GM15510 (cell line): ENCODE measurements around the gene RET.
A peak's percentile ranks its signal among the peaks of the same experiment; 100 is the strongest.

Experiments used
- POLR2A ChIP-seq: IDR thresholded peaks from 3 replicates; pipeline ENCODE4 v1.6.1; 2011; ENCODE audit warnings: borderline replicate concordance; ENCODE audit not compliant: insufficient read length; ENCODE audit errors: extremely low read depth

The RET gene

DNA sequence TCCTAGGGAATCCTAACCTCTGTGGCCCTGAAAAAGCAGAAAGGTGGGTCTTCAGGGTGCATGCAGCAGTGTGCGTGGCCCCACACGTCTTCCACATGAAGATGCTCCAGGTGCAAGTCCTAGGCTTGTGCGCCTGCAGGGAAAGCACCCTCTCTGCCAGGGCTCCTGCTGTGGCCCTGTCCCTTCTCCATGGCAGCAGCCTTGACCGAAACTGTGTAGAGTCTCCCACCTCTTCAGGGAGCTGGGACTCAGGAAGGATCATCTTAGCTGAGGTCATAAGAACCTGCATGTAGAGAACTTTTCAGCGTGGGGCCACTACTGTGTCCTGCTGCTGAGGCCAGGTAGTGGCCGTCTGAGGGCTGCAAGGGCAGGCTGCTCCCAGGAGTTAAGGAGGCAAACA is 55.0 kb downstream of the RET start:
- TF ChIP-seq POLR2A, result no peak

DNA sequence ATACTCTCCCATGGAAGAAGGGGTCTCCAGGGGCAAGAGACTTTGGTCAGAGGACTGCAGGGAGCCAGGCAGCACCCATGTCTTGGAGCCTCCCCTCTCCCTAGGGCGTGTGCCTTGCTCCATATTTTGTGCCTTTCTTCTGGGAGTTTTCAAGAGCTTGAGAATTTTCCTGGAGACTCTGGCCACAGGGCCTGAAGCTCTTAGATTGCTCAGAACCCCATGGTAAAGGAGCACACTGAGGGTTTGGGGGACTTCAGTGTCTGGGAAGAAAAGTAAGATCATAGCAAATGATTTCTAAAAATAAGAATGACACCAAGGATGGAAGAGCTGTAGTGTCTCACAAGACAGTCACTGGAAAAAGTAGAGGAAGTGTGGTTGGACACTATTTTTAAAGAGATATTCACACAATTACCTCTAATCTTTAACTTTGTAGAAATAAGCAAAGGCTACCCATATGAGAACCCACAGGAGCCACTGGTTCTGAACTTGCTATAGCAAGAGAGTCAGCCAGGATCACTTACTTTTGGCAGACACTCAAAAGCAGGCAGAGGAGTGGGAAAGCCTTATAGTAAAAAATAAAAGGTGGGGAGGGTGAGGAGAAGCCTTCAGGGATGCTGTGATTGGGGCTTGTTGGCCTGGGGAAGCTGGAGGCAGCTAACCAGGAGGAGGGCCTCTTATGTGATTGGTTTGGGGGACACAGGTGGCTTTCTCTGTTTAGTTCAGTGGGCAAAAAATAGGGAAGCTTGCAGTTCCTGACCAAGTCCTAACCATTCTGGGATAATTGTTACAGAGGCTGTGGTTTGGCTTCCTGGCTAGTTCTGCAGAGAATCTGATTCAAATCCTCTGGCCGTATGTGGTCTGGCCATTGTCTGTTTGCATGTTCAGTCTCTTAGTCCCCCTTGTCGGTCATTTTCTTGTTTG is 56.3 kb downstream of the RET start:
- no peak for TF ChIP-seq POLR2A

DNA sequence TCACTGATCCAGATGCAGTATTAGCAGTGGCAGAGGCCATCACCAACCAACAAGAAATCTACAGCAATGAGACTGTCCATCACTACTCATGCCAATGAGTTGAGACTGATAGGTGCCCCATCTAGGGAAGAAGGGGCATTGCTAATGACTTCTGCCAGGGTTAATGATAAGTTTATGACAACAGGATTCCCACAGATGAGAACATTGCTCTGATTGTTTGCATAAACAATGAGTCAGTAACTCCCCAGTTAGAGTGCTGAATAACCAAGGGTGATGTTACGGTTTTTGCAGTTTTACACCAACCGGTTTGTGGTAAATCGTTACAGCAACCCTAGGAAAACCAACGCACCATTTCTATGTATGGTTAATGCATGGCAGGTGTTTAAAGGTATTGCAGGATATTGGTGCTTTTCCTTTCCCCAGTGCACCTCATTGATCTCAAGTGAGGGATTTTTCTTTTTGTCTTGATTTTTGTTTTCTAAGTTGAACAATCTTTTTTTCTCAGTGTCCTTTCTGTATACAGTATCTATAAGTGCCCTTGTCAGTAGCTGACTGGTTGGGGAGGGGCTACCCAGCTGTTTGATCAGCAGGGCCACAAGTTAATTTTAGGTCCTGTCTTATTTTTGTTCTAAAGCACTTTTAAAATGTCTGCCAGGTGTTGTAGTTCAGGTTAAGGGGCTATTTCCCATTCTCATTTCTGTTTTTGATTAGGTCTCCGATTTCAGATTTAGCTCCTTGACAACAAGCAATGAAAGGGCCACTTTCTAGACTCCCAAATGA is 57.4 kb downstream of the RET start:
- no peak for TF ChIP-seq POLR2A

DNA sequence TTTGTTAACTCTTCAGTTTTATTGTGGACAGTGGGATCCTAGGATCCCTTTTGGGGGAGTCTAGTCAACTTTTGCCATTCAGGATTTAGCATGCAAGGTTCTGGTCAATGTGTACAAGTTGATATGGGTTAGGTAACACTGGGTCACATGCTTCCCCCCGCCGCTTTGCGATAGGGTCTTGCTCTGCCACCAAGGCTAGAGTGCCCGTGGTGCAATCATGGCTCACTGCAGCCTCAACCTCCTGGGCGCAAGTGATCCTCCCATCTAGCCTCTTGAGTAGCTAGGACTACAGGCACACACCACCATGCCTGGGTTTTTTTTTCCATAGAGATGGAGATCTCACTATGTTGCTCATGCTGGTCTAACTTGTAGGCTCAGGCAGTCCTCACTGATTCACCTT is 58.2 kb downstream of the RET start:
- TF ChIP-seq POLR2A, result no peak

DNA sequence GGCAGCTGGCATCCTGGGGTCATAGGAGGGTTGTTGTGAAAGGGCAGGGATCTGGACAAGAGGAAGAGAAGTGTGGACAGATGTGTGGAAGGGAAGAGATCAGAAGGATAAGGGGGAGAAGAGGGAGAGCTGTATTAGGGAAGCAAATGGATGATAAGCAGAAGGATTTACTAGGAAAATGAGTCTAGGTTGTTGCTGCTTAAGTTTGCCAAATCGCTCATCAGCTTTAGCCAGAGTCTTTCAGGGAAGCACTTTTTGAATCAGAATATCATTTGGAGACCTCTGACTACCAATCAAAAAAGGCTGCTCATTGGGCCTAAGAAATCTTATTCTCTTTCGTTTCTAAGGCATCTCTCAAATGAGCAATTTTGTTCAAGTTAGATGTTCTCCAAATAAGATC is 58.8 kb downstream of the RET start:
- no peak for TF ChIP-seq POLR2A

DNA sequence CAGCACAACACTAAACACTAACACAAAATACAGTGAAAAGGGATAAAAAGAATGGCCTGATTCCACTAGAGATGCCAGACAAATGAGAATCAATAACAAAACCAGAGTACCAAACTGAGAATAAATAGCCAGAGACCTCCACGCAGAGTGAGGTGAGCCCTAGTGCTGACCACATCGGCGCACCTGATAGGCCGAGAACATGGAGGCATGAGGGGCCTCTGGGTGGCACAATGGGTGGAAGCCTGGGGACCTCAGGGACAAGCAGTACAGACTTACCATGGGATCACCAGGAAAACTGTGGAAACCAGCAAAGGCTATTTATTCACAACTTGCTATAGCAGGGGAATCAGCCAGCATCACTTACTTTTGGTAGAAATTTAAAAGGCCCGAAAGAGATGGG is 59.6 kb downstream of the RET start:
- no peak for TF ChIP-seq POLR2A

DNA sequence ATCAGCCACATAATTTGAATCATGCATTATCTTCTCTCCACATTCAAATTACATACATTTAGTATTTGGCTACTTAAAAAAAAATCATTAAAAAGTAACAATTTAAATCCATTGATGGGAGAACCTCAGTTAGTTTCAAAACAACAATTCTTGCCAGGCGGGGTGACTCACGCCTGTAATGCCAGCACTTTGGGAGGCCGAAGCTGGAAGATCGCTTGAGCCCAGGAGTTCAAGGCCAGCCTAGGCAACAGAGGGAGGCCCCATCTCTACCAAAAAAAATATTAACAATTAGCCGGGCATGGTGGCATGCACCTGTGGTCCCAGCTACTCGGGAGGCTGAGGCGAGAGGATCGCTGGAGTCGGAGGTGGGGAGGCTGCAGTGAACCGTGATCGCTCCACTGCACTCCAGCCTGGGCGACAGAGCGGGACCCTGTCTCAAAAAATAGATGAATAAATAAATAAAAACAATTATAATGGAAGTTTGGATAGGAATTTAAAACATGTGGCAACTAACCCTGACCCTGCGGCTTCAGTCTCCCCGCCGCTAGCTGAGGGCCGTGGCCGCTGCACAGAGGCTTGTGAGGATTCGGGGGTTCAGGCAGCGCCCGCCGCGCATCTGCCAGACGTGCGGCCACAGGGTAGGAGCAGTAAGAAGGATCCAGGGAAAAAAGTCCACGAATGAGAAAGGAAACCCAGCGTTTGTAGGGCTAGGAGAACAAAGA is 60.3 kb downstream of the RET start:
- no peak for TF ChIP-seq POLR2A

DNA sequence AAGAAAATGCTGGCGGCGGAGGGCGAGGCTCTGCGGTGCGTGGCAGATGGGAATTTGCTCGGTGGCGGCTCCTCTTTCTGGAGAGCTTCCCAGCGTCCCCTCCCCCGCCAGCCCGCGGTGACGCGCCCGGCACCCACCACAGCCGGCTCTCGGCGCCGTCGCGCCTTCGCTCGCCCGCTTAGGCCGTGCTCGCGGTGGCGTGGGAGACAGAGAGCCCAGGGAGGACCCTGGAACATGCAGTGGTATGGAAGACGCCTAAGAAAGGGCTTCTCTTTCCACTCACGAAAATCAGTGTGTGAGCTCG is 60.8 kb downstream of the RET start:
- TF ChIP-seq POLR2A, result no peak

DNA sequence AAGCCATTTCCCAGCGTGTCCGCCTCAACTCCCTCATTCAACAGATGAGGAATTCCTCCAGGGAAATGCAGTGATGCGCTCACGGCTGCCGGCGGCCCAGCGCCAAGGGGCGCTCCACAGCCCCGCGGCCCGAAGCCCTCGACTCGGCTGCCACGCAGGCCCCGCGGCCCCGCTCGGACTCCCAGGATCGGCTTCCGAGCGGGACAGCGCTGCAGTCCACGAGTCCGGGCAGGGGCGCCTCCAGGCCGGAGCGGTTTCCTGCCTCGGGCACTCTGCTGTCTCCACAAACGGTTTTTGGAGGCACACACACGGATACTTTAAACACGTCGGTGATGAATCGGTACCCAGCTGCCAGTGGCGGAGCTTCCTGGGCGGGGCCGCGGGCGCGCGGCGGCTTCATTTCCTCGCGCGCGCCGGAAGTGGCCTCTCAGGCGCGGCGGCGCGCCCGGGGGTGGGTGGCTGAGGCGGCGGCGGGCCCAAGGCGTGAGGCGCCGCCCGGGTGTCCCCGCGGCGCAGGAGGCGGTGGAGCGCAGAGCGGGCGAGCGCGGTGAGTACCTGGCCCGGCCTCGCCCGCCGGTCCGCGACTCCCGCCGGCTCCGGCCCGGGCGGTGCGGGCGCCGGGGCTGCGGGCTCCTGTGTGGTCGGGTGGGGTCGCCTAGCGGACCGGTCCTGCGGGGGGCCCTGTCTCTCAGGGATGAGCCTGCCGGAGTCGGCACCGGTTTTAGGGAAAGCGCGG is 61.3 kb downstream of the RET start, which contains the start of gene CSGALNACT2:
TSS of gene CSGALNACT2 (plus strand) at position 425 of the 736 bp plus-strand sequence. CDS start 16,705 bp downstream, outside the sequence.
- peak; percentile 95 for TF ChIP-seq POLR2A

DNA sequence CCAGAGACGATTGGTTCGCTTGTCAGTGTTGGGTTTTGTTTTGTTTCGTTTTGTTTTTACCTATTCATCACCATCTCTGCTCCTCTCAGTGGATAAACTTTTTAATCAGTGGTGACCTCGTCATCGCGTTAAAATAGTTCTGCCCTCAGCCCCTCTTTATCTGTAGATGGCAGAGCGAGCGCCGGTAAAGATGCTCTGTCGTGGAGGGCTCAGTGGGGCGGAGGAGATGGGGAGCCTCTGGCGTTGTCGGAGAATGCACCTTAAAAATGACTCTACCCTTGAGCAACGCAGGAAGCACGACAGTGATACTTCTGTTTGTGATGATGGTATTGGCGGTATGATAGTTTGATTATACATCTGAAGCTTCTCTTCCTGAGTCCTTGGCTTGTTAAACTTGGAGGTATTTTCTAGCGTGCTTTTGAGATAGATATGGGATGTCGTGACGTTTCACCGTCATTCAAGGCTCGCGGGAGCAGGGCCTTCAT is 61.9 kb downstream of the RET start:
- no peak for TF ChIP-seq POLR2A

DNA sequence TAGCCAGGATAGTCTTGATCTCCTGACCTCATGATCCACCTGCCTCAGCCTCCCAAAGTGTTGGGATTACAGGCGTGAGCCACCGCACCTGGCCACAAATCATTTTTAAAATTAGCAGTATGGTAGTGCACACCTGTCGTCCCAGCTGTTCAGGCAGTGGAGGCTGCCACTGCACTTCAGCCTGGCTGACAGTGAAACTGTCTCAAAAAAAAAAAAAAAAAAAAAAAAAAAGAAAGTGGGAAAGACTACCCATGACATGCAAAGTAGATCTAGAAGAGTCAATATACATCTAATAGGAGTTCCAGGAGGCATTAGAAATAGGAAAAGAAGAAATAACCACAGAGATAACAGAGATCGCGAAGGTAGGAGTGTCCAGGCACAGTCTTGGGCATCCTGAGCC is 64.6 kb downstream of the RET start:
- TF ChIP-seq POLR2A, result no peak

DNA sequence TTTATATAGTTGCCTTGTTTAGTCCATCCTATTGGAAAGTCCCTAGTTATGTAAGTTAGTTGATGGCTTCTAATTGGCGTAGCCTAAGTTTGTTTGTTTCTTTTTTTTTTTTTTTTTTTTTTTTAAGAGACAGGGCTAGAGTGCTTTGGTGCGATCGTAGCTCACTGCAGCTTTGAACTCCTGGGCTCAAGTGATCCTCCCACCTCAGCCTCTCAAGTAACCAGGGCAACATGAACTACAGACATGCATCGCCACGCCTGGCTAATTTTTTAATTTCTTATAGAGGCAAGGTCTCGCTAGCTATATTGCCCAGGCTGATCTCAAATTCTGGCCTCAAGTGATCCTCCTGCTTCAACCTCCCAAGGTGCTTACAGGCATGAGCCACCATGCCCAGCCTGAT is 68.4 kb downstream of the RET start:
- TF ChIP-seq POLR2A, result no peak

DNA sequence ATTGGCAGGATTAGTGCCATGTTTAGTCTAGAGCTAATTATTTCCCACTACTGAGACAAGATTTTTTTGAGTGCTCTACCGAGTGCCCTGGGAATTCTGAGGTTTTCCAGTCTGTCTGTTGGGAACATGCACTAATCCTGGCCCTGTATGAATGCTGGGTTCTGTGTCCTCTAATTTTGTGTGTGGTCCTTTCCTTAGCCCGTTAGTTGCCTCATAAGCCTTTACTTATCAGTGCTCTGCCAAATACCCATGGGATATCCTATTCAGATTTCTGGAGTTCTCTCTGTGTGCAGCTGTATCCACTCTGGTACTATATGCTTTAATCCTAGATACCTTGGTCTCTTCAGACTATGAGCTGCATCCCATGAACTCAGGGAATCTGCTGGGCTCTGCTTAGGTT is 74.5 kb downstream of the RET start:
- no peak for TF ChIP-seq POLR2A

DNA sequence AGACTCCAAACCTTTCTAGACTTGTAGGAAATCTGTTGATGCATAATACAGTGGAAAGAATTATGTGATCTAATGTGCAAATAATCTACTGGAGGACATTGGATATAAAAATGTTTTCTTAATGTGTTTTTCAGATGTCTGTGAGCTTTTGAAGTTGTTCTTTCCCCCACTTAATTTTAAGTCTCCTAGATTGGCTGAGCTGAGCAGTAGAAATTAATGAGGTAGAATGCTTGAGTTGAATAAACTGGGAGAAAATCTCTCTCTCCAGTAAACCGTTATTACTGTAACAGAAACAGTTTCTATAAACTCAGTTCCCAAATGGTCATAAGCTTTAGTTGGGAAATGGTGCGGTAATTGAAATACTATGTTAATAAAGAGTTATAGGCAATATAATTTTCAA is 77.0 kb downstream of the RET start:
- no peak for TF ChIP-seq POLR2A

DNA sequence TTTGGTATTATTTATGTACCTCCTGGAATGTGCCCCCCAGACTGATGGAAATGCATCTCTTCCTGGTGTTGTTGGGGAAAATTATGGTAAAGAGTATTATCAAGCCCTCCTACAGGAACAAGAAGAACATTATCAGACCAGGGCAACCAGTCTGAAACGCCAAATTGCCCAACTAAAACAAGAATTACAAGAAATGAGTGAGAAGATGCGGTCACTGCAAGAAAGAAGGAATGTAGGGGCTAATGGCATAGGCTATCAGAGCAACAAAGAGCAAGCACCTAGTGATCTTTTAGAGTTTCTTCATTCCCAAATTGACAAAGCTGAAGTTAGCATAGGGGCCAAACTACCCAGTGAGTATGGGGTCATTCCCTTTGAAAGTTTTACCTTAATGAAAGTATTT is 78.4 kb downstream of the RET start:
- no peak for TF ChIP-seq POLR2A

DNA sequence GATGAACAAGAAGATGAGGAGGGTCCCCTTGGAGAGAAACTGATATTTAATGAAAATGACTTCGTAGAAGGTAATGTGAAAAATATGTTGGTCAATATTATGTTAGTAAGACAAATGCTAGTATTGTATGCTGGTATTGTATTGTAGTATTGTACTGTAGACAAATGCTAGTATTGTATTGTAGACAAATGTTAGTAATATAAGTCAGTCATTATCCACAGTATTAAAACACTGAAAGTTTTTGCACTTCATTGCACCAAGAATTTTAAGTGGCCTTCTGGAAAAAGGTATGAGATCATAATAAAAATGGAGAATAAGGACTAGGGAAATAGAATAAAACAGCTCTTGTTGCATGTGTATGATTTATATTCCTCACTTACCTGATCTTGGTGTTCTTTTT is 78.9 kb downstream of the RET start:
- no peak for TF ChIP-seq POLR2A
